Neural cell (in vitro differentiated cells): ENCODE data around the gene ARHGEF19.

ENCODE experiments used
- CTCF ChIP-seq: fragments of 450-650 bp; IDR thresholded peaks from 2 replicates; pipeline ENCODE4 v1.5.1; 2014; ENCODE audit warnings: antibody characterized with exemption, mild to moderate bottlenecking, moderate library complexity; ENCODE audit not compliant: poor library complexity, severe bottlenecking
- EZH2 ChIP-seq: fragments of 200-600, 300-800 bp; shearing (Covaris generic), sonication (generic); IDR thresholded peaks from 2 replicates; pipeline ENCODE4 v1.6.1; 2014; ENCODE audit warnings: antibody characterized with exemption, low read length, borderline replicate concordance, mild to moderate bottlenecking; ENCODE audit not compliant: insufficient read depth, poor library complexity, severe bottlenecking

- no peak for TF ChIP-seq CTCF
- no peak for TF ChIP-seq EZH2
Observed at GRCh38 chr1:16229976-16230740, 17.7 kb upstream of the ARHGEF19 start.
